ENCODE measurements around the gene SLC49A3. TPM values are rescaled to one million over a fixed set of nuclear protein-coding genes. Genes with fewer than 3 reads are reported as not detected.
"Not testable (repeated sequence)": the region's sequence is repeated elsewhere in the genome, so short reads cannot be mapped to it uniquely, and the experiment has no call there.

SLC49A3 gene
- total and polyA plus RNA-seq, 7 donors: 1.6 to 3.7 (median 3.0) TPM

DNA sequence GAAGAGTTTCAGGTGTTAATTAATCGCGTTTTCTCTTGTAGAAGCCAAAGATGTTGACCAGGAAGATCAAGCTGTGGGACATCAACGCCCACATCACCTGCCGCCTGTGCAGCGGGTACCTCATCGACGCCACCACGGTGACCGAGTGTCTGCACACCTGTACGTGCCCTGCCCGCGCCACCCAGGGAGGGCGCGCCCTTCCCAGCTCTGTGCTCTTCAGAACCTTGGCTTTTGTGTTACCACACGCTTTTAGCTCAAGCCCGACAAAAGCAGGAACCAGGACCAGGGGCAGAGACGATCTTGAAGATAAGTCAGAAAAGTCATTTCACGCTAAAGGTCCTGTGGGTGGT is 44.7 kb upstream of the SLC49A3 start:
- DNase-seq (peak in 1 of 2 donors; percentile 36), ATAC-seq (no peak)
- TF ChIP-seq, protein P1, sequence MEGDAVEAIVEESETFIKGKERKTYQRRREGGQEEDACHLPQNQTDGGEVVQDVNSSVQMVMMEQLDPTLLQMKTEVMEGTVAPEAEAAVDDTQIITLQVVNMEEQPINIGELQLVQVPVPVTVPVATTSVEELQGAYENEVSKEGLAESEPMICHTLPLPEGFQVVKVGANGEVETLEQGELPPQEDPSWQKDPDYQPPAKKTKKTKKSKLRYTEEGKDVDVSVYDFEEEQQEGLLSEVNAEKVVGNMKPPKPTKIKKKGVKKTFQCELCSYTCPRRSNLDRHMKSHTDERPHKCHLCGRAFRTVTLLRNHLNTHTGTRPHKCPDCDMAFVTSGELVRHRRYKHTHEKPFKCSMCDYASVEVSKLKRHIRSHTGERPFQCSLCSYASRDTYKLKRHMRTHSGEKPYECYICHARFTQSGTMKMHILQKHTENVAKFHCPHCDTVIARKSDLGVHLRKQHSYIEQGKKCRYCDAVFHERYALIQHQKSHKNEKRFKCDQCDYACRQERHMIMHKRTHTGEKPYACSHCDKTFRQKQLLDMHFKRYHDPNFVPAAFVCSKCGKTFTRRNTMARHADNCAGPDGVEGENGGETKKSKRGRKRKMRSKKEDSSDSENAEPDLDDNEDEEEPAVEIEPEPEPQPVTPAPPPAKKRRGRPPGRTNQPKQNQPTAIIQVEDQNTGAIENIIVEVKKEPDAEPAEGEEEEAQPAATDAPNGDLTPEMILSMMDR (IDR thresholded peaks at IDR 0.05): no peak
- H3K27me3 ChIP-seq (ENCODE audit: insufficient read depth in 3 of 3, low read length in 2 of 3): no peaks in the 10 kb centered on the region
- H3K27ac ChIP-seq: no peak overlapping the region
- no peak overlapping the region for H3K4me3 ChIP-seq
- H3K9me3 ChIP-seq: no peaks in the 10 kb centered on the region
- 92 to 95% (median 92%) methylated on average over 18 of the region's 18 CpGs for WGBS, 3 donors
- no peaks in the 10 kb centered on the region for H3K4me1 ChIP-seq
- peaks cover 12 to 57% of the 10 kb centered on the region in 2 donors for H3K36me3 ChIP-seq (ENCODE audit: insufficient read depth in 1 of 2, low read depth in 1 of 2)
- intact Hi-C loops (cut with DNase I): loop anchor here in 1 of 2 donors (10.0 kb wide), 1 partner anchor 261 kb away; the partner anchor contains the start of gene SLC26A1

DNA sequence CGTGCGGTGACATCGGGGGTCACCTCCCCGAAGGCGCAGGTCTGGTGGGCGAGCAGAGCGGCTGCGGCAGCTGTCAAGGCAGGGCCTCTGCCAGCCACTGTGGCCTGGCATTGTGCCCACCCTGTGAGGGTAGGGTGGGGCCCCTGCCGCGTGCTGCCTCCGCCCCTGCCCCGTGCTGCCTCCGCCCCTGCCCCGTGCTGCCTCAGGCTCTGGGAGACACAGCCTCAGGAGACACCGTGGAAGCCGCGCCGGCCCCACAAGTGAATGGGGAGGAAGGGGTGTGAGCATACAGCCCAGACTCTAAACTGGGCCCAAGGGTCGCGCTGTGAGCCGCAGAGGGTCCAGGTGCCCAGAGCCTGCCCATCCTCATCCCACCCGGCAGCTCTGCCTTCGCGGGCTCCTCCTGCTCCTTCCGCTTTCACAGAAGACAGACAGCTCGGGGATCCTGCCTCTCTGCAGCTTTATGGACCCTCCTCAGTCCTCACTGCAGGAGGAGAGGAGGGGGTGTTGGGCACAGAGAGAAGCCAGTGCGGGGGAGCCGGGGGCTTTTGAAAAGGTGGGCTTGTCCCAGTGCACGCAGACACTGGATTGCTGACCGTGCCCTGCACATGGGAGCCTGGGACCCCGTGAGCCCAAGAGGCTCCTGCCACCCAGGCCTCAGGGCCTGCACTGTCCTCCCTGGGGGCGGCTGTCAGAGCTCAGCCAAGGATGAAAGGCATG is 44.1 kb upstream of the SLC49A3 start:
- ATAC-seq: peak in 3 of 4 donors; percentile 40 to 52 (median 45)
- Histone ChIP-seq H3K9me3 (no peaks in the 10 kb centered on the region), H3K4me3 (no peak overlapping the region), H3K4me1 (no peaks in the 10 kb centered on the region), H3K27me3 (ENCODE audit: insufficient read depth in 3 of 3, low read length in 2 of 3) (no peaks in the 10 kb centered on the region), H3K27ac (no peak overlapping the region), H3K36me3 (ENCODE audit: insufficient read depth in 1 of 2, low read depth in 1 of 2) (peaks cover 12 to 53% of the 10 kb centered on the region in 2 donors)
- peak in 1 of 2 donors; percentile 49 for DNase-seq
- TF ChIP-seq, protein P1 (IDR thresholded peaks at IDR 0.05): no peak
- 79 to 84% (median 82%) methylated on average over 26 to 32 of the region's 32 CpGs for WGBS, 3 donors
- intact Hi-C loops (cut with DNase I): loop anchor here in 1 of 2 donors (10.0 kb wide), 1 partner anchor 262 kb away; the partner anchor contains the start of gene SLC26A1

DNA sequence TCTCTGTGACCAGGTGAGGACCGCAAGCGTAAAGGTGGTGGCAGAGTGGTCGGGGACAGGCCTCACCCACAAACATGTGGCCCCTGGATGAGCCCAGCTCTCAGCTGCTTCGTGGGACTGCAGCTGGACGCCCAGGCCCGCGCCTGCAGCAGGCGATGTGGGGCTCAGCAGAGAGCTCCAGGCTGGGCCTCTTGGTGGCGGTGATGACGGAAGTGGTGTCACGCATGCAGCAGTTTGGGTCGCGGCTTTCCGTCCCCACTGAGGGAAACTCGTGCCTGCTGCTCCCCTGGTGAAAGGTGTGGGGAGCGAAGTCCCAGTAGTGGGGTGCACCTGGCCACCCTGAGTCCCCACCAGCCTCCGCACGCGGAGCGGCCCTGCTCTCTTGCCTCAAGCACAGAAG is 43.5 kb upstream of the SLC49A3 start:
- ATAC-seq (no peak), DNase-seq (no peak)
- no peaks in the 10 kb centered on the region for H3K27me3 ChIP-seq (ENCODE audit: insufficient read depth in 3 of 3, low read length in 2 of 3)
- no peak overlapping the region for H3K27ac ChIP-seq
- no peaks in the 10 kb centered on the region for H3K4me1 ChIP-seq
- intact Hi-C loops (cut with DNase I): loop anchor here in 1 of 2 donors (10.0 kb wide), 1 partner anchor 262 kb away; the partner anchor contains the start of gene SLC26A1
- no peak overlapping the region for H3K4me3 ChIP-seq
- H3K36me3 ChIP-seq (ENCODE audit: insufficient read depth in 1 of 2, low read depth in 1 of 2): peaks cover 10 to 47% of the 10 kb centered on the region in 2 donors
- WGBS, 3 donors: 88 to 91% (median 90%) methylated on average over 16 to 20 of the region's 20 CpGs
- no peaks in the 10 kb centered on the region for H3K9me3 ChIP-seq
- TF ChIP-seq, protein P1 (IDR thresholded peaks at IDR 0.05): no peak

DNA sequence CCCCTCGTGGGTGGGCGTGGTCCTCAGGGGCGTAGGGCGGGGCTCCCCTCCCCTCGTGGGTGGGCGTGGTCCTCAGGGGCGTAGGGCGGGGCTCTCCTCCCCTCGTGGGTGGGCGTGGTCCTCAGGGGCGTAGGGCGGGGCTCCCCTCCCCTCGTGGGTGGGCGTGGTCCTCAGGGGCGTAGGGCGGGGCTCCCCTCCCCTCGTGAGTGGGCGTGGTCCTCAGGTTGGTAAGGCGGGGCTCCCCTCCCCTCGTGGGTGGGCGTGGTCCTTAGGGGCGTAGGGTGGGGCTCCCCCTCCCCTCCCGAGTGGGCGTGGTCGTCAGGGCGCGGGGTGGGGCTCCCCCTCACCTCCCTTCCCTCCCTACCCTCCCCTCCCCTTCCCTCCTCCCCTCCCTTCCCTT is 43.0 kb upstream of the SLC49A3 start:
- intact Hi-C loops (cut with DNase I): loop anchor here in 1 of 2 donors (10.0 kb wide), 1 partner anchor 263 kb away; the partner anchor contains the start of gene SLC26A1
- H3K27me3 ChIP-seq (ENCODE audit: insufficient read depth in 3 of 3, low read length in 2 of 3); H3K4me3 ChIP-seq; ATAC-seq; DNase-seq; H3K9me3 ChIP-seq; H3K4me1 ChIP-seq; H3K27ac ChIP-seq: not testable (repeated sequence)
- 72 to 83% methylated on average over 9 to 15 of the region's 27 CpGs; no CpG with 5 or more reads in 1 of the 3 donors for WGBS, 3 donors
- H3K36me3 ChIP-seq (ENCODE audit: insufficient read depth in 1 of 2, low read depth in 1 of 2): peaks cover 10 to 42% of the 10 kb centered on the region in 2 donors

DNA sequence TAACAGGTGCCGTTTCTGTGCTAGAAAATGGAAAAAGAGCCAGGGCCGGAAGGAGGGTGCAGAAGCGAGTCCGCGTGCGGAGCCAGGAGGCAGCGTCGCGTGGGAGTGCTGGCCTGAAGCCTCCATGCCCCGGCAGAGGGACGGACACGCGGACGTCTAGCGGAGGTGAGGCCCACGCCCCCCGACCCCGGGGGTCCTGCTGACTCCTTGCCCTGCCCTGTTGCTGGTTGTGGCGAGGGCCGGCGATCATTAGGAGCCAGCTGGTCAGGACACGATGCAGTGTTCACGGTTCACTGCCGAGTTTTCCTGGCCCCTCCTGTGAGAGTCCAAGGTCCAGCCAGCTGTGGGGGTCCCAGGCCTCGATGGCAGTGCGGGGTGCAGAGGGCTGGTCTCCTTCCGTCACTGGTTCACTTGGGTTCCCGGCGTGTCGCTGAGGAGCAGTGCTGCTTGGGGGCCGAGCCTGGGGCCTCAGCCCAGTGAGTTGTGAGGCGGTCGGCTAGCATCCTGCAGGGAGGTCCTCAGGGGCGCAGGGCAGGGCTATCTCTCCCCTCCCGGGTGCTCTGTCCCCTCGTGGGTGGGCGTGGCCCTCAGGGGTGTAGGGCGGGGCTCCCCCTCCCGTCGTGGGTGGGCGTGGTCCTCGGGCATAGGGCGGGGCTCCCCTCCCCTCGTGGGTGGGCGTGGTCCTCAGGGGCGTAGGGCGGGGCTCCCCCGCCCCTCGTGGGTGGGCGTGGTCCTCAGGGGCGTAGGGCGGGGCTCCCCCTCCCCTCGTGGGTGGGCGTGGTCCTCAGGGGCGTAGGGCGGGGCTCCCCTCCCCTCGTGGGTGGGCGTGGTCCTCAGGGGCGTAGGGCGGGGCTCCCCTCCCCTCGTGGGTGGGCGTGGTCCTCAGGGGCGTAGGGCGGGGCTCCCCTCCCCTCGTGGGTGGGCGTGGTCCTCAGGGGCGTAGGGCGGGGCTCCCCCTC is 42.3 kb upstream of the SLC49A3 start:
- not testable (repeated sequence) for DNase-seq; H3K27me3 ChIP-seq (ENCODE audit: insufficient read depth in 3 of 3, low read length in 2 of 3); ATAC-seq; H3K4me1 ChIP-seq; H3K27ac ChIP-seq; H3K9me3 ChIP-seq; H3K4me3 ChIP-seq
- peaks cover 10 to 38% of the 10 kb centered on the region in 2 donors for H3K36me3 ChIP-seq (ENCODE audit: insufficient read depth in 1 of 2, low read depth in 1 of 2)
- intact Hi-C loops (cut with DNase I): loop anchor here in 1 of 2 donors (10.0 kb wide), 1 partner anchor 264 kb away; the partner anchor contains the start of gene SLC26A1
- 86 to 91% (median 91%) methylated on average over 39 to 55 of the region's 68 CpGs for WGBS, 3 donors
